HG02840 (cell line): ENCODE measurements around the gene AKAP11.

Experiments used
- ATAC-seq: cut with Tn5 transposase; IDR thresholded peaks from one replicate; pipeline ENCODE4 v1.9.1; 2021; ENCODE audit warnings: mild to moderate bottlenecking, moderate library complexity, moderate number of reproducible peaks; ENCODE audit not compliant: unreplicated experiment, low FRiP score

AKAP11 gene

DNA sequence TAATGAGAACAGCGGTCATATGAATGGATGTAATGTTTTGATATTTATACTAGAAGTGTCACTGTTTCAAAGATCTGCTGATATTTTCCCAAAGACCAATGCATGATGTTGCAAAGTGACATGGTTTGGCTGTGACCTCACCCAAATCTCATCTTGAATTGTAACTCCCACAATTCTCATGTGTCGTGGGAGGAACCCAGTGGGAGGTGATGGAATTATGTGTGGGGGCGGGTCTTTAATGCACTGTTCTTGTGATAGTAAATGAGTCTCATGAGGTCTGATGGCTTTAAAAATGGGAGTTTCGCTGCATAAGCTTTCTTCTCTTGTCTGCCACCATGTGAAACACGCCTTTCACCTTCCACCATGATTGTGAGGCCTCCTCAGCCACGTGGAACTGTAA, 98.3 kb downstream of the AKAP11 start:
- ATAC-seq: no peak
